HUES64 (cell line): ENCODE measurements around the gene CREB3L1.
A peak's percentile ranks its signal among the peaks of the same experiment; 100 is the strongest.

Experiments used
- H3K27ac ChIP-seq: 2 replicates; pipeline ENCODE4 v1.7.0; 2013; ENCODE audit warnings: low read depth, low read length, inconsistent platforms
- H3K27me3 ChIP-seq: 2 replicates; pipeline ENCODE4 v1.6.1; 2013; ENCODE audit warnings: mild to moderate bottlenecking, low read length; ENCODE audit not compliant: insufficient read depth
- H3K36me3 ChIP-seq: 2 replicates; pipeline ENCODE4 v1.6.1; 2013; ENCODE audit warnings: mild to moderate bottlenecking, low read length; ENCODE audit not compliant: insufficient read depth
- H3K4me1 ChIP-seq: 2 replicates; pipeline ENCODE4 v1.6.1; 2013; ENCODE audit warnings: mild to moderate bottlenecking, low read length, moderate library complexity; ENCODE audit not compliant: insufficient read depth
- H3K4me3 ChIP-seq: 2 replicates; pipeline ENCODE4 v1.5.1; 2013; ENCODE audit warnings: mild to moderate bottlenecking, low read length, moderate library complexity
- H3K9ac ChIP-seq: 2 replicates; pipeline ENCODE4 v1.6.1; 2013; ENCODE audit warnings: mild to moderate bottlenecking, low read depth, low read length
- H3K9me3 ChIP-seq: 2 replicates; pipeline ENCODE4 v1.6.1; 2013; ENCODE audit warnings: low read depth, low read length; ENCODE audit not compliant: insufficient read depth
- WGBS: fragments of 150-250, 120-280 bp; methylation state at CpG from one replicate; pipeline ENCODE4 v1.1.7; 2013; ENCODE audit warnings: missing lambda C conversion rate; 5-methylcytosine and 5-hydroxymethylcytosine counted together

The CREB3L1 gene

DNA sequence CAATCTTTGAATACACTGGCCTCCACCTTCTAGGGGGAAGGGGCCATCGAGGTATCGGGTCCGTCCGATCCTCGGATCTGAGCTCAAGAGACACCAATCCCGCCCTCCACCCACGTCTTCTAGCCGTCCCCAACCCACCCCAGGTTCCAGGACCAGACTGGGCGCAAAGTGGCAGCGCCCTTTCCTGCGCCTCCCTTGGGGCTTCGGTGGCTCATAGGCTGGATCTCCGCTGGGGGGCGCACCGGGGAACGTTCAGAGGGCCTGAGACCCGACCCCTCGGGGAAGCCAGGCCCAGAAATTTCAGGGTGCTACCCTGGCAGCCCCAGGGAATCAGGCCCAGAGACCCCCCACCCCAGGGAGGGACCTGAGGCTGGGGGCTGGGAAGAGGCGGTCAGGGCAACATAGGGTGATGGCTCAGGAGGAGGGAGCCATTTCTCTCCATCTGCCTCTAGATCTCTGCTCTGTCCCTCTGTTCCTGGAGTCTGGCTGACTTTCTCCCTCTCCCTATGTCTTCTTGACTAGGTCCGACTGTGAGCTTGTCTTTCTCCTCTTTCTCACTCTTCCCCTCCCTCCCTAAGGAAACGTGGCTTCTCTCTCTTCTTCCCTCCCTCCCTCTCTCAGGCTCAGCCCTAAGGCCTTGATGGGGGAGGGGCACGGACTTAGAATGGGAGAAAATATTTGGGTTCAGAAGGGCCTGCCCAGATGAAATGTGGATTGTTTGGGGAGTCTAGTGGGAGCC is 1.1 kb downstream of the CREB3L1 start:
- H3K4me3 ChIP-seq = peak overlapping the region; percentile 77

DNA sequence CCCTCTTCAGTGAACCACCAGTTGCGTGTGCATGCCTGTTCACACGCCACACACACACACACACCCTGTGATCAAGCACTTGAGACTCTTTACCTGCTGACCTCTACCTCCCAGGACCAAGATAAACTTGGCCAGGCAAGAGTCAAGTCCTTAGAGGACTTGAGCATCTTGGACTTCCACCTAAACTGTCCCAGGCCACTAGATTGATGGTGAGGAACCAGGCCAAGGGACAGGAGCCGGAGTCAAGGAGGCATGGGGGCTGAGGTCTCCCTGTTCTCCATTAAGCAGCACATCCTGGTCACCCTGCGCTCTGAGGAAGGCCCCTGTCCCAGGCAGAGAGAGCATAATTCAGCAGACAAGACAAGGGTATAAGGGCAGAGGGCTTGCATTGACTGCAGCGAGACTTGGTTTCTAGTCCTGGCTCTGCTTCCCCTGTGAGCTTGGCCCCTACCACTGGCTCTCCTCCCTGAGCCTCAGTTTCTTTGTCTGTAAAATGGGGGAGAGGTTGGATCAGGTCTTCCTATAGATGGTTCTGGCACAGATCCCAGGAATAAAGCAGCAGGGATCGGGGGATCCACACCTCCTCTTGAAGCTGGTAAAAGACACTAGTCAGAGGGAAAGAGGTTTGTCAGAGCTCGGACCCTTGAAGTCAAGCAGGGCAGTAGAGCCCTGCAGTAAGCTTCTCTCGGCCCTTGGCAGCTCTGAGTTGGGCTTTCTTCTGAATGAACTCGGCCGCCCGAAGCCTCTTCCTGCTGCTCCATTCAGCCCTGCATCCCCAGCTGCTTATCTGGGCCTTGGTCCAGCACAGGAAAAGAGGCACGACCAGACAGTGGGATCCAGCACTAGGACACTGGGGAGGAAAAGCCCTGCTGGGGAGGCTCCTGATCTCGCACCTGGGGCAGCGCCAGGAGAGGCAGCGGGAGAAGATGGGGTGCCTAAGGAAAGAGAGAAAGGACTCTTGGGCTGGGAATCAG is 2.0 kb downstream of the CREB3L1 start:
- Histone ChIP-seq H3K9ac (peak overlapping the region; percentile 32; the same call in 1 of the 2 replicates), H3K36me3 (no peaks in the 10 kb centered on the region), H3K4me3 (peak overlapping the region; percentile 77), H3K4me1 (peaks cover 33% of the 10 kb centered on the region), H3K27me3 (no peaks in the 10 kb centered on the region), H3K9me3 (no peaks in the 10 kb centered on the region), H3K27ac (0 out of 2 replicates have a peak overlapping the region, but pooled peaks have one; percentile 9)
- 81% methylated on average over 15 of the region's 15 CpGs for WGBS

More for the DNA sequence above, 1.1 kb downstream of the CREB3L1 start:
- Histone ChIP-seq H3K27me3 (no peaks in the 10 kb centered on the region), H3K9ac (peak overlapping the region; percentile 53), H3K27ac (0 out of 2 replicates have a peak overlapping the region, but pooled peaks have one; percentile 9), H3K4me1 (peaks cover 33% of the 10 kb centered on the region), H3K9me3 (no peaks in the 10 kb centered on the region), H3K36me3 (no peaks in the 10 kb centered on the region)
- 2% methylated on average over 22 of the region's 22 CpGs for WGBS

DNA sequence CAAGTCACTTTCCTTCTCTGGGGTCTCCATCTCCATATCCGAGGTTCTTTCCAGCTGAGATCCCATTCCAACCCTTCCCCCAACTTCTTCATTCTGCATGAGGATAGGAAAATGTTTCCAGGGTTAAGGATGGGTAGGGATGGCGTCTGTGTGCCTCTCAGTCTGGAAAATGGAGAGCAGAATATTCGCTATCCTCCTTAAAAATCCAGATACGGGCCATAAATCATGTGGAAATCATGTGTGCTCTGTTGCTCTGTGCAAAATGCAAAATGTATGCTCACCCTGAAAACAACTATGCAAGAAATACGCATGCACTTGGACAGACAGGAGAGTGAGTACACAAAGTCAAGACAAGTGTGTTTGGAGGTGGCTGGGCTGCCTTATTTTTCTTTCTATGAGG is 3.2 kb downstream of the CREB3L1 start:
- H3K36me3 ChIP-seq = no peaks in the 10 kb centered on the region
- no peak overlapping the region for H3K9ac ChIP-seq
- 0 out of 2 replicates have a peak overlapping the region, but pooled peaks have one; percentile 4 for H3K4me3 ChIP-seq
- H3K27ac ChIP-seq = no peak overlapping the region
- WGBS = 77% methylated on average over 5 of the region's 5 CpGs
- no peaks in the 10 kb centered on the region for H3K9me3 ChIP-seq
- no peaks in the 10 kb centered on the region for H3K27me3 ChIP-seq
- H3K4me1 ChIP-seq = peaks cover 33% of the 10 kb centered on the region

DNA sequence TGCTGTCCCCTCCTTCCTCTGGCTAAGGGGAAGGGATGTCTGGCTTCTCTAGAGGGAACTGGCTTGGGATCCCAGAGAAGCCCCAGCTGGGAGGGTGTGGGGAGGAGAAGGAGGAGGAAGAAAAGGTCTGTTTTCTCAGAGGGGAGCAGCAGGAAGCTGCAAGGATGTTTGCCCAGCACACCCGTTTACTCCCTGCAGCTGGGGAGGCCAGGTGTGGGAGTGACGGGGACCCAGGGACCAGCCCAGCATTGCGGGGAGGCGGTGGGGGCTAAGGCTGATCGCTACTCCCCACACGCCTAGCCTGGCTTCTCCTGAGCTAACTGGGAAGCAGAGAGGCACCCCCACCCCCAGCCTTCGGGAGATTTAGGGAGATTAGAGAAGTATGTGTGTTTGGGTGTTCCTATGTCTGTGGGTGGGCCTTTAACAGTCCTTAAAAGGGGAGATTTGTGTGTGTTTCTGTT is 3.9 kb downstream of the CREB3L1 start:
- Histone ChIP-seq H3K9ac (peak overlapping the region; percentile 47), H3K27me3 (no peaks in the 10 kb centered on the region), H3K4me1 (peaks cover 31% of the 10 kb centered on the region), H3K27ac (peak overlapping the region; percentile 43; the same call in 1 of the 2 replicates), H3K36me3 (no peaks in the 10 kb centered on the region), H3K4me3 (peak overlapping the region; percentile 4; the same call in 1 of the 2 replicates), H3K9me3 (no peaks in the 10 kb centered on the region)
- WGBS = 27% methylated on average over 4 of the region's 7 CpGs

DNA sequence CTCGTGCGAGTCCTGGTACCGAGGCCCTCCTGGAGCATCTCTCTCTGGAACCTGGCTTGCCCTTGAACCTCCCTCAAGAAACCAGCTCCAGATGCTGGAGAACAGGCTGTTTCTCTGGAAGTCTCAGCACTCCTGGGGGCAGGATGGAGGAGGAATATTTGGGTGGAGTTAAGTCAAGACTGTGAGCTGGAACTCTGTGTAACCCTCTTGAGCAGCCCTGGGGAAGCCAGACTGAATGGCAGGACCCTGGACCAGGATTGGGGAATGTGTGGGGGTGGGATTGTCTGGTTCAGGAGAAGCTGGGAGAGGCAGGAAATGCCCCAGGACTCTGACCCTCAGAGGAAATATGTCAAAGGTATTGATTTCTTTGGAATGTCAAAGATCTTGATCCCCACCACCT is 7.7 kb downstream of the CREB3L1 start:
- H3K9ac ChIP-seq = no peak overlapping the region
- no peak overlapping the region for H3K27ac ChIP-seq
- H3K4me3 ChIP-seq = no peak overlapping the region
- H3K9me3 ChIP-seq = no peaks in the 10 kb centered on the region
- H3K4me1 ChIP-seq = peaks cover 21% of the 10 kb centered on the region
- H3K27me3 ChIP-seq = no peaks in the 10 kb centered on the region
- H3K36me3 ChIP-seq = no peaks in the 10 kb centered on the region
- 97% methylated on average over 3 of the region's 3 CpGs for WGBS

DNA sequence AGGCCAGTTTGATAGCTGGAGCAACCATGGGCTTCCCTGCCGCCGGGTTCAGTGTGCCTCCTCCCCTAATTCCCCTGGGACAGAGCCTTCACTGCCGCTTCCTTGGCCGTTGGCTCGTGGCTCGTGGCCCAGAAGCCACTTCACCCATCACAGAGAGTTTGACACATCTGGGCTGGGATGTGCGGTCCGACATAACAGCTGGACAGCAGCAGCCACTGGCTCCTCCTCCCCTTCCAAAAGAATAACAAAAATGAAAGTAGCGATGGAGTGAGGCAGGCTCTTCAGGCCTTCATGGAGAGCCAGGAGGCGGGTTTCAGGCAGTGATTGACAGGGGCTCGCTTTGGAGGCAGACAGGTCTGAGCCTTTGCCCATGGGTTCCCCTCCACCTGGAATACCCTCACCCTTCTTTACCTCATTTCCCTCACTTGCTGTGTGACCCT is 8.2 kb downstream of the CREB3L1 start:
- no peak overlapping the region for H3K27ac ChIP-seq
- peaks cover 22% of the 10 kb centered on the region for H3K4me1 ChIP-seq
- H3K27me3 ChIP-seq = no peaks in the 10 kb centered on the region
- H3K4me3 ChIP-seq = no peak overlapping the region
- H3K9ac ChIP-seq = no peak overlapping the region
- no peaks in the 10 kb centered on the region for H3K9me3 ChIP-seq
- WGBS = 85% methylated on average over 11 of the region's 11 CpGs
- no peaks in the 10 kb centered on the region for H3K36me3 ChIP-seq

DNA sequence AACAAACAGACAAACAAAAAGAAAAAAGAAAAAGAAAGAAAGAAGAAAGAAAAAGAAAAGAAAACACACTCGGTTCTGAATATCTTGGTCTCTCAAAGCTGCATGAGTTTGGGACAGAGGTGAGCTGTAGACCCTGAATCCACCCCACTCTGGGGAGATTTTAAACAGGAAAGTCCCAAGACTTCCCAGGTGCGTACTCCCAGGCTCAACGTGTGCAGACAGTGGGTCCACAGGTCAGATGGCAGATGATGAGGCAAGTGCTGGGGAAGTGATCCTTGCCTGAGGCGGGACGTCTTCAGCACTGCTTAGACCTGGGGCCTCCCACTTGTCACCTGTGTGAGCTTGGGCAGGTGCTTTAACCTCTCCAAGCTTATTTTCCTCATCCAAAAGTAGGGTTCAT is 9.3 kb downstream of the CREB3L1 start:
- 88% methylated on average over 5 of the region's 5 CpGs for WGBS
- no peaks in the 10 kb centered on the region for H3K36me3 ChIP-seq
- peaks cover 21% of the 10 kb centered on the region for H3K4me1 ChIP-seq

DNA sequence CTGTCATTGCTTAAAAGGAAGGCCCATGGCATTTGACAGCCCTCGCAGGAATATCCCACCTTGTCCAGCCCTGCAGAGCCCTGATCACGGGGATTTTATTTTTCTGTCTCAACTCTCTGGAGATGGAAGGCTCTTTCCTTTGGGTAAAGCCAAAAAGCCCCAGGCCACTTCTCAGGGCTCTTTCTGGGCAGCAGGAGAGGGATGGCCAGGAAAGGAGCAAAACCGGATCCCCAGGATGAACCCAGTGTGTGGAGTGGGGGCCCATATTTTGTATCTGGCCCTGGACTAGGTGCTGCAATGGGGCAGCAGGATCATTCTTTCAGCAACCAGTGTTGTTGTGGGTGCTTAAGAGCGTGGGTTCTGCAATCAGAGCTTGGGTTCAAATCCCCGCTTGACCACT is 11.0 kb downstream of the CREB3L1 start:
- Histone ChIP-seq H3K27ac (no peak overlapping the region), H3K27me3 (no peaks in the 10 kb centered on the region), H3K9ac (no peak overlapping the region), H3K36me3 (no peaks in the 10 kb centered on the region), H3K9me3 (no peaks in the 10 kb centered on the region), H3K4me3 (no peak overlapping the region), H3K4me1 (peaks cover 23% of the 10 kb centered on the region)
- 94% methylated on average over 5 of the region's 5 CpGs for WGBS

More for the DNA sequence above, 9.3 kb downstream of the CREB3L1 start:
- Histone ChIP-seq H3K4me3 (no peak overlapping the region), H3K27me3 (no peaks in the 10 kb centered on the region), H3K9ac (no peak overlapping the region), H3K27ac (no peak overlapping the region), H3K9me3 (no peaks in the 10 kb centered on the region)

DNA sequence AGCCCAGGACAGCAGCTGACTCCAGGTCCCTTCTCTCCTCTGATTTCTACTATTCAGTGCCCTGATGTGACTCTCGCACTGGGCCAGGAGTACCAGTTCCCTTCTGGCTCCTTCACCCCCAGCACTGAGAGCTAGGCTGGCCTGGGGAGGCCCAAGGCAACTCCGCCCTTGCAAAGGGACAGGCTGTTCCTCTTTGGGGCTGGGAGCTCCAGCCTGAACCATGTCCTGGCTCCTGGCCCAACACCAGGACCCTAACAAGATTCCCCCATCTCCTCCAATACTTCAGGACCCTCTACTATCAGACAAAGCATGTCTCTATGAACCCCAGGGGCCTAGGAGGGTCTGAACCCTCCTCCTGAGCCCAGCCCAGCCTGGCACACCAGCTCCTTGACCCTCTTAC is 12.5 kb downstream of the CREB3L1 start:
- Histone ChIP-seq H3K9me3 (no peaks in the 10 kb centered on the region), H3K9ac (peak overlapping the region; percentile 9; the same call in 1 of the 2 replicates), H3K4me1 (peaks cover 32% of the 10 kb centered on the region), H3K36me3 (no peaks in the 10 kb centered on the region), H3K27ac (peak overlapping the region; percentile 57; the same call in 1 of the 2 replicates), H3K27me3 (no peaks in the 10 kb centered on the region), H3K4me3 (no peak overlapping the region)
- 92% methylated on average over 2 of the region's 2 CpGs for WGBS

DNA sequence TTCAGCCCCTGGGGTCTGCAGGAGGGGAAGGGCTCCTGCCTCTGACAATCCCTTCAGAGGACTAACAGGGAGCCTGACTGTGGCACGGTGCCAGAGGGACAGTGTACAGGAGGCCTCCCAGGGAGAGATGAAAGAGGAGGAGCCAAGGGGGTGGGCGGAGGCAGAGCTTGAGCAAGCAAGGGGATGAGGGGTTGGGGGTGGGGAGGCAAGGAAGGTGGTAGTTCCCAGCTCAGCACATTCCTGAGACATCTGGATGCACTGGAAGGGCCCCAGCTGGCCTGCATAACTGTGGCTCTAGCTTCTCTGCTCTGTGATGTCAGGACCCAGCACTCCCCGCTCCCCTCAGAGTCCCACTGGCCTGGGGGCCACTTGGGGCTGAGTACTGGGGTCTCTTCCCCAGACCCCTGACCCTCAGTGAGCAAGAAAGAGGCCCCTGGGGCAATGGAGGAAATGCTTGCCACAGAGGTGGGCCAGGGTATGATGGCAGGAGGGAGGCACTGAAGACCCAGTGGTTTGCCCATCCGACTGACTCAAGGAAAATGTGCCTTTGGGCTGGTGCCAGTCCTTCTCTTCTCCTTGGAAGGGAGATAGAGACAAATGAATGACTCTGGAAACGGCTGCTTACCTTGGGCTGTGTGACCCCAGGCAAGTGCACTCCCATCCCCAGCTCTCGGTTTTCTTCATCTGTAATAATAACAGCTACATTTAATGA is 13.3 kb downstream of the CREB3L1 start:
- Histone ChIP-seq H3K4me3 (peak overlapping the region; percentile 3; the same call in 1 of the 2 replicates), H3K4me1 (peaks cover 33% of the 10 kb centered on the region), H3K9me3 (no peaks in the 10 kb centered on the region), H3K9ac (peak overlapping the region; percentile 31), H3K27me3 (no peaks in the 10 kb centered on the region), H3K36me3 (no peaks in the 10 kb centered on the region), H3K27ac (peak overlapping the region; percentile 91)
- WGBS = 45% methylated on average over 6 of the region's 6 CpGs
